Measurements from ENCODE around the gene ANKIB1. TPM values are rescaled to one million over a fixed set of nuclear protein-coding genes. Genes with fewer than 3 reads are reported as not detected.

Gene ANKIB1
- total RNA-seq, 3 donors from 2014 or later (not counting 1 experiment from before 2014, with no cell fraction given), result 70.6 to 90.2 (median 86.6) TPM

GRCh38 chr7:92266415-92267241, 20.9 kb downstream of the ANKIB1 start:
- no peaks in the 10 kb centered on the region for H3K9me3 ChIP-seq (ENCODE audit: control insufficient read depth, insufficient read depth, low read length)
- H3K4me3 ChIP-seq (ENCODE audit: low read length), result no peak overlapping the region
- TF ChIP-seq CTCF (IDR thresholded peaks at IDR 0.05), result no peak
- ATAC-seq (no peak), DNase-seq (no peak)
- H3K4me1 ChIP-seq (ENCODE audit: control insufficient read depth, insufficient read depth, low read length), result no peaks in the 10 kb centered on the region
- no peaks in the 10 kb centered on the region for H3K36me3 ChIP-seq (ENCODE audit: control insufficient read depth, insufficient read depth, low read length)
- H3K27me3 Mint-ChIP-seq (ENCODE audit: low read depth in 2 of 2), result no peaks in the 10 kb centered on the region
- intact Hi-C loops (cut with micrococcal nuclease), result no loop called here
- H3K27ac ChIP-seq (ENCODE audit: low read length), result no peak overlapping the region
- H3K4me1 Mint-ChIP-seq, result peaks cover 6 to 11% of the 10 kb centered on the region in 2 donors
- H3K27me3 ChIP-seq (ENCODE audit: control insufficient read depth, insufficient read depth, low read length), result no peaks in the 10 kb centered on the region
- no peak overlapping the region for H3K27ac Mint-ChIP-seq
- H3K4me3 Mint-ChIP-seq, result no peak overlapping the region
- 96% methylated on average over 4 of the region's 5 CpGs for WGBS (ENCODE audit: insufficient coverage)
- H3K9me3 Mint-ChIP-seq, result no peaks in the 10 kb centered on the region
- H3K36me3 Mint-ChIP-seq, result no peaks in the 10 kb centered on the region

GRCh38 chr7:92268921-92269320, 23.1 kb downstream of the ANKIB1 start:
- intact Hi-C loops (cut with micrococcal nuclease), result no loop called here
- no peak for TF ChIP-seq CTCF (IDR thresholded peaks at IDR 0.05)
- Mint-ChIP-seq H3K27me3 (ENCODE audit: low read depth in 2 of 2) (no peaks in the 10 kb centered on the region), H3K4me3 (no peak overlapping the region), H3K9me3 (no peaks in the 10 kb centered on the region), H3K27ac (no peak overlapping the region), H3K4me1 (peaks cover 6 to 16% of the 10 kb centered on the region in 2 donors), H3K36me3 (no peaks in the 10 kb centered on the region)
- Histone ChIP-seq H3K9me3 (ENCODE audit: control insufficient read depth, insufficient read depth, low read length) (no peaks in the 10 kb centered on the region), H3K36me3 (ENCODE audit: control insufficient read depth, insufficient read depth, low read length) (no peaks in the 10 kb centered on the region), H3K27ac (ENCODE audit: low read length) (no peak overlapping the region), H3K4me1 (ENCODE audit: control insufficient read depth, insufficient read depth, low read length) (no peaks in the 10 kb centered on the region), H3K27me3 (ENCODE audit: control insufficient read depth, insufficient read depth, low read length) (no peaks in the 10 kb centered on the region), H3K4me3 (ENCODE audit: low read length) (no peak overlapping the region)
- no CpG with 5 or more reads among the region's 1 CpG for WGBS (ENCODE audit: insufficient coverage)
- no peak for DNase-seq
- ATAC-seq, result no peak

- H3K9me3 ChIP-seq (ENCODE audit: control insufficient read depth, insufficient read depth, low read length), result no peaks in the 10 kb centered on the region
- Mint-ChIP-seq H3K4me3 (no peak overlapping the region), H3K36me3 (no peaks in the 10 kb centered on the region), H3K9me3 (no peaks in the 10 kb centered on the region), H3K4me1 (peaks cover 17 to 37% of the 10 kb centered on the region in 2 donors), H3K27me3 (ENCODE audit: low read depth in 2 of 2) (no peaks in the 10 kb centered on the region), H3K27ac (no peak overlapping the region)
- WGBS (ENCODE audit: insufficient coverage), result 96% methylated on average over 4 of the region's 4 CpGs
- no peak overlapping the region for H3K4me3 ChIP-seq (ENCODE audit: low read length)
- no peak overlapping the region for H3K27ac ChIP-seq (ENCODE audit: low read length)
- DNase-seq (no peak), ATAC-seq (no peak)
- no peaks in the 10 kb centered on the region for H3K36me3 ChIP-seq (ENCODE audit: control insufficient read depth, insufficient read depth, low read length)
- intact Hi-C loops (cut with micrococcal nuclease), result no loop called here
- no peak for TF ChIP-seq CTCF (IDR thresholded peaks at IDR 0.05)
- no peaks in the 10 kb centered on the region for H3K4me1 ChIP-seq (ENCODE audit: control insufficient read depth, insufficient read depth, low read length)
- H3K27me3 ChIP-seq (ENCODE audit: control insufficient read depth, insufficient read depth, low read length), result no peaks in the 10 kb centered on the region
Observed at GRCh38 chr7:92275327-92275726, 29.6 kb downstream of the ANKIB1 start.

- DNase-seq (no peak), ATAC-seq (no peak)
- Histone ChIP-seq H3K36me3 (ENCODE audit: control insufficient read depth, insufficient read depth, low read length) (no peaks in the 10 kb centered on the region), H3K27ac (ENCODE audit: low read length) (no peak overlapping the region), H3K9me3 (ENCODE audit: control insufficient read depth, insufficient read depth, low read length) (no peaks in the 10 kb centered on the region), H3K27me3 (ENCODE audit: control insufficient read depth, insufficient read depth, low read length) (no peaks in the 10 kb centered on the region), H3K4me1 (ENCODE audit: control insufficient read depth, insufficient read depth, low read length) (no peaks in the 10 kb centered on the region), H3K4me3 (ENCODE audit: low read length) (no peak overlapping the region)
- Mint-ChIP-seq H3K27ac (no peak overlapping the region), H3K4me1 (peaks cover 23 to 31% of the 10 kb centered on the region in 2 donors), H3K9me3 (no peaks in the 10 kb centered on the region), H3K27me3 (ENCODE audit: low read depth in 2 of 2) (no peaks in the 10 kb centered on the region), H3K36me3 (no peaks in the 10 kb centered on the region), H3K4me3 (no peak overlapping the region)
- 93% methylated on average over 2 of the region's 2 CpGs for WGBS (ENCODE audit: insufficient coverage)
- intact Hi-C loops (cut with micrococcal nuclease), result no loop called here
- TF ChIP-seq CTCF (IDR thresholded peaks at IDR 0.05), result no peak
Observed at GRCh38 chr7:92276460-92276864, 30.7 kb downstream of the ANKIB1 start.
